GM12874 (cell line): ENCODE measurements around the gene PLA2G4A.

ENCODE experiments used
- CTCF ChIP-seq: IDR thresholded peaks from 2 replicates; pipeline ENCODE4 v1.5.1; 2011; ENCODE audit warnings: low read depth, mild to moderate bottlenecking, control low read depth, low read length, moderate library complexity; ENCODE audit not compliant: insufficient read depth

Gene PLA2G4A

GRCh38 chr1:186887203-186887602 is 58.5 kb downstream of the PLA2G4A start:
- TF ChIP-seq CTCF = no peak

- TF ChIP-seq CTCF = no peak
Measured at GRCh38 chr1:186888367-186888766, 59.6 kb downstream of the PLA2G4A start.

GRCh38 chr1:186892936-186893335 is 64.2 kb downstream of the PLA2G4A start:
- TF ChIP-seq CTCF = no peak

GRCh38 chr1:186894415-186894814 is 65.7 kb downstream of the PLA2G4A start:
- TF ChIP-seq CTCF = no peak

GRCh38 chr1:186896211-186896610 is 67.5 kb downstream of the PLA2G4A start:
- no peak for TF ChIP-seq CTCF

- no peak for TF ChIP-seq CTCF
Measured at GRCh38 chr1:186897008-186897407, 68.3 kb downstream of the PLA2G4A start.

GRCh38 chr1:186899577-186899976 is 70.8 kb downstream of the PLA2G4A start:
- no peak for TF ChIP-seq CTCF

GRCh38 chr1:186899977-186900376 is 71.2 kb downstream of the PLA2G4A start:
- no peak for TF ChIP-seq CTCF
